ENCODE results near the gene ARRDC1.
"Not testable (repeated sequence)": the region's sequence is repeated elsewhere in the genome, so short reads cannot be mapped to it uniquely, and the experiment has no call there.

The ARRDC1 gene, protein sequence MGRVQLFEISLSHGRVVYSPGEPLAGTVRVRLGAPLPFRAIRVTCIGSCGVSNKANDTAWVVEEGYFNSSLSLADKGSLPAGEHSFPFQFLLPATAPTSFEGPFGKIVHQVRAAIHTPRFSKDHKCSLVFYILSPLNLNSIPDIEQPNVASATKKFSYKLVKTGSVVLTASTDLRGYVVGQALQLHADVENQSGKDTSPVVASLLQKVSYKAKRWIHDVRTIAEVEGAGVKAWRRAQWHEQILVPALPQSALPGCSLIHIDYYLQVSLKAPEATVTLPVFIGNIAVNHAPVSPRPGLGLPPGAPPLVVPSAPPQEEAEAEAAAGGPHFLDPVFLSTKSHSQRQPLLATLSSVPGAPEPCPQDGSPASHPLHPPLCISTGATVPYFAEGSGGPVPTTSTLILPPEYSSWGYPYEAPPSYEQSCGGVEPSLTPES

DNA sequence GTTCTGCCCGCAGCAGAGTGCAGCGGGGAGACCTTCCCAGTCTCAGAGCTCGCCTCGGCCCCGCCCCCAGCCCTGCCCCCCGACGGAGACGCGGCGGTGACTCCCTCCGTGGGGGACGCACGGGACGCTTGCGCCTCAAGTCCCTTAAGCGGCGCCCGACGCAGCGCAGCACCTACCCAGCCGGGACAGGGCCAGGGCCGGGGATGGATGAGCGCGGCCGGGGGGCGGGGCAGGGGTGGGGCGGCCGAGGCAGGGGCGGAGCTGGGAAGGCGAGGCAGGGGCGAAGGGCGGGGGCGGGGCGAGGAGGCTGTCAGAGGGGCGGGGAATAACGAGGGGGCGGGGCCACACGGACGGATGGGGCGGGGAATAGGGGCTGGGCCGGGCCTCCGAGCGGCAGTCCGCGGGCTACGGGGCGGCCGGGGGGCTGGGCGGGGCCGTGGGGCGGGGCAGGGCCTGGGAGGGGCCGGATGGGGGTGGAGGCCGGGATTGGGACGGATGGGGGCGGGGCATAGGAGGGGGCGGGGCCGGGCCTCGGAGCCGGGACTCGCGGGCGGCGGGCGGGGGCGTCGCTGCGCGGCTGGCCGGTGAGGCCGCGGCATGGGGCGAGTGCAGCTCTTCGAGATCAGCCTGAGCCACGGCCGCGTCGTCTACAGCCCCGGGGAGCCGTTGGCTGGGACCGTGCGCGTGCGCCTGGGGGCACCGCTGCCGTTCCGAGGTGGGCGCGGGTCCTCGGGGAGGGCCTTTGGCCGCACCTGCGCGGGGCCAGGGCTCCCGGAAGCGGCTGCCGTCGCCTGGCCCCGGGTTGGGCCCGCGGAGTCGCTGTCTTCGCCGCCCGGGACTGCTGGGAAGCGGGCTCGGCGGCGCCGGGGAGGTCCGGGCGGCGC, at the start of gene ARRDC1:
ARRDC1 (plus strand) TSS at position 566 of the 884 bp plus-strand sequence; CDS start at position 598, 32 bp downstream.
- DNase-seq: peak; percentile 89 to 98 (median 95)

DNA sequence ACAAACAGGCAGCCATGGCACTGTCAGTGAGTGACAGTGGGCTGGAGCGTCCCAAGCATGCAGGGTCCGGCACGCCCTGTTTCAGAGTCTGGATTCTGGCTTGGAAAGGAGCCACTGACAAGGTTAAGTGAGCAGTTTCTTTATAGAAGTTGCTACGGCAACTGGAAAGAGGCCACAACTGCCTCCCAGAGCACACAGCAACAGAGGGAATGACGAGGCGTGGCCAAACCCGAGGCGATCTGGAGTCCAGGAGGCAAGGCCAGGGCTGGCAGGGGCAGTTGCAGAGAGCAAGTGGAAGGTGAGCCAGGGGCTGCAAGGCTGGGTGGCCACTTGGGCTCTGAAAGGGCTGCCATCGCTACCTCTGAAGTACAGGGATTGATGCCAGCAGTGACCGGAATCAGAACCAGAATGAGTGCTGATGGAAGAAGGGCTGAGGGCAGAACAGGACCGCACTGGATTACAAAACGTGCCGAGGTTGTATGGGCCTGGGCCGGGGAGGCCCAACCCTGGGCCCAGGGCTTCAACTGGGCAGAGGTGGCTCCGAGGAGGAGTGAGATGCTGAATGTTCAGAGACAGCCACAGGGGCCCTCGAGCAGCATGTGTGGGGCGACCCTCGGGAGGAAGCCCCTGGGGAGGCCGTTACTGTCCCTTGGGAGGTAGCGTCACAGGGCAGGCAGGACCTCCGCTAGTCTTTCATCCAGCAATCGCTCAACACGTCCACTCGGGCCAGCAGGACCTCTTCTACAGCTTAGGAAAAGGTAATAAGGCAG, 49.2 kb upstream of the ARRDC1 start:
- DNase-seq: no peak

DNA sequence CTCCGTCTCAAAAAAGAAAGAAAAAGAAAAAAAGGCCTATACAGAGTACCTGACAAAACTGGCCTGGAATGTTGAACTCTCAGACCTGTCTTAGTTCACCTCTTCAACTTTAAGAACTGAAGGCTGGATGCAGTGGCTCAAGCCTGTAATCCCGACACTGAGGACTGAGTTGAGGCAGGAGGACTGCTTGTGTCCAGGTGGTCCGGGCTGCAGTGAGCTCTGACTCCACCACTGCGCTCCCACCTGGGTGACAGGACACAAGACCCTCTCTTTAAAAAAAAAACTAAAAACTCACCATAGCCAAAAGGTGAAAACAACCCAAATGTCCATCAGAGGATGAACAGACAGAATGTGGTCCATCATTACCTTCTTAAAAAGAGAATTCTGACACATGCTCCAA, 47.4 kb upstream of the ARRDC1 start:
- no peak for DNase-seq

DNA sequence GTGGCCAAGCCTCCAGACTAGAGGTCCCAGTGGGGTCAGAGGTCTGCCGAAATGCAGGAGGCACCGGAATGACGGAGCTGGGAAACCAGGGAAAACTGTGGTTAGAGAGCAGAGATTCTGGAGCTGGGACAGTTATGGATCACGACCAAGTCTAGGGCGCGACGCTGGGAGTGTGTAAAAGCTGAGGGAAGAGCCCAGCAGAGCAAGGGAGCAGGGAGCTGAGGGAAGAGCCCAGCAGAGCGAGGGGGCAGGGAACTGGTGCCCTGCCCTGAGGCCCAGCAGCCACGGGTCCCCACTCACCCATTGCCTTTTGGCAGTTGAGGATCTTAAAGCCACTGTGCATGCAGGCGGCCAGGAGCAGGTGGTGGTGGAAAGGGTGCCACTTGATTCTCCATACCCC, 41.4 kb upstream of the ARRDC1 start:
- DNase-seq: no peak

DNA sequence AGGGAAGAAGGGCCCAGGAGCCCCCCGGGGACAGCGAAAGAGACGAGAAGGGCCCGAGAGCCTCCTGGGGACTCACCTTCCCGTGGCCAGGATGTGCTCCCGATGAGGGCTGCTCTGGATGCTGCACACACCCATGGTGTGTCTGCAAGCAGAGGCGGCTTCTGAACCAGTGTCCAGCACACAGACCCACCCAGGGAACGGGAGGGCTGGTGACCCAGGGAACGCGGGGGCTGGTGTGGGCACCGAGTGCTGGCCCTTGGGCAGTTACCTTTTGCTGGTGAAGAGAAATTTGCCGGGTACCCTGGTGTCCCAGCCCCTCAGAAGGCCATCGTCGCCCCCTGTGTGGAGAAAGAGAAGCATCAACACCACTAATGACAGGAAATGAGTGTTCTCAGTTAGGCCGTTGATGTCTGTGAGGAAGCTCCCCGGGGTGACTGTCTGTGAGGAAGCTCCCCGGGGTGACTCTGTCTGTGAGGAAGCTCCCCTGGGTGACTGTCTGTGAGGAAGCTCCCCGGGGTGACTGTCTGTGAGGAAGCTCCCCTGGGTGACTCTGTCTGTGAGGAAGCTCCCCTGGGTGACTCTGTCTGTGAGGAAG, 40.6 kb upstream of the ARRDC1 start:
- no peak for DNase-seq

DNA sequence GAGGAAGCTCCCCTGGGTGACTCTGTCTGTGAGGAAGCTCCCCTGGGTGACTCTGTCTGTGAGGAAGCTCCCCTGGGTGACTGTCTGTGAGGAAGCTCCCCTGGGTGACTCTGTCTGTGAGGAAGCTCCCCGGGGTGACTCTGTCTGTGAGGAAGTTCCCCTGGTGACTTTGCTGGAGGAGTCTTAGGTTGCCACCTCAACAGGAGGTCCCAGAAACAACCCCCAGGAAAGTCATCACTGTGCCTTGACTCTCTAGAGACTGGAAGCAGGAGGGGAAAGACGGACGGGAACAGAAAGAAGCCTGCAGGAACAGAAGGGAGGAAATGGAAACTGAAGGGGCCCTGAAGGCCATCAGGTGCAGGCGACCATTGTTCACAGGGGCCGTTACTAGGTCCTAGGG, 37.0 kb upstream of the ARRDC1 start:
- DNase-seq: not testable (repeated sequence)

DNA sequence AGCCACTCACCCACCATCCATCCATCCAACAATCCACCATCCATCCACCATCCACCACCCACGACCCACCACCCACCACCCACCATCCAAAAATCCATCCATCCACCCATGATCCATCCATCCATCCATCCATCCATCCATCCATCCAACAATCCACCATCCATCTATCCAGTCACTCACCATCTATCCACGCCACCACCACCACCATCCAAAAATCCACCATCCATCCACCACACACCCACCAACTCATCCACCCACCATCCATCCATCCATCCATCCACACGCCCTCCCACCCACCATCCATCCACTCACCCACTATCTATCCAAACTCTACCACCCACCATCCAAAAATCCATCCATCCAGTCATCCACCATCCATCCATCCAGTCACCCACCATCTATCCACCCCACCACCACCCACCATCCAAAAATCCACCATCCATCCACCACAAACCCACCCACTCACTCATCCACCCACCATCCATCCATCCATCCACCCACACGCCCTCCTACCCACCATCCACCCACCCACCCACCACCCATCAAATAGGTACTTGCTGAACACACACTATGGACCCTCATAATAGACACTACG, 35.8 kb upstream of the ARRDC1 start:
- DNase-seq: no peak

DNA sequence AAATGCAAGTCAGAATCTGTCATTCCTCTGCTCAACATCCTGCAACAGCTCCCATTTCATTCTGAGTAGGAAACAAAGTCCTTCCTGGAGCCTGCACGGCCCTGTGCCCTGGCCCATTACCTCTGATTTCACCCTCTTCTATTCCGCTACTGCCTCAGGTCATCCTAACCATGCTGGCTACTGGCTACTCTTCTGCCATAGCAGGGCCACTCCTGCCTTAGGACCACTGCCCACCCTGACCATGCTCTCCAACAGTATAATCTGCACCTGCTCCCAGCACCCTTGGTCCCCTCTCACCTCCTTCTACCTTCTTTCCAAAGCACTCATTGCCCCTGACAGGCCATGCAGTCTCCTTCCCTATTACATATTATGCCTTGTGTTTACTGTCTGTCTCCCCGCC, 34.9 kb upstream of the ARRDC1 start:
- DNase-seq: no peak

DNA sequence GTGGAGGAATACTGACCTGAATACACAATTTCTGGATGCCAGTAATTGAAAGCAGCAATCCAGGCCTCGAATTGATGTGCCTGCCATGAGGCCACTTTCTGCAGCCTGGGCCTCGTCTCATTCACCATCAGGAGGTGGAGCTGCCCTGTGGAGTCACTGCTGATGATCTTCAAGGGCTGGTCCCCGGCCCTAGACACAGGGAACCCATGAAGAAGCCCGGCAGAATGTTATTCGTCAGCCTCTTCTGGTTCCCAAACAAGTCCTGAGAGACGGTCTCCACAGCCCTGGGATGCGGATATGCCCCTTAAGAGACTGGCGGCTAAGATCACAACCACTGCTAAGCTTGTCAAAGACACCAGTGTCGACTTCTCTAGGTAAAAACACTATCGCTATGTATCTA, 31.3 kb upstream of the ARRDC1 start:
- no peak for DNase-seq

DNA sequence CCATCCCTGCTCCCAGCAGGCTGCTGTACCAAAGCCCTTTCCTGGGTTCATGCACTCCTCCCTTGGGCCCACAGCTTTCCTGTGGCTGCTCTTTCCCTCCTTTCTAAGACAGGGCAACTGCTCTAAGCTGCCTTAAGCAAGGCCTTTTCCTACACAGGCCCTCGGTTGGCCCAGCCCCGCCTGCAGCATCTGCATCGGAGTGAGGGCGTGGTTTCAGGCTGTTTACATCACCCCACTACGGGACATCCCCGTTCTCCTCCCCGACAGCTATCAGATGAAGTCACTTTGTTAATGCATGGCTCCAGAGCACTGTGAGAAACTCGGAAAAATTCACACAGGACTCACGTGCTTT, 30.1 kb upstream of the ARRDC1 start:
- DNase-seq: peak in 1 of 3 donors; percentile 28

DNA sequence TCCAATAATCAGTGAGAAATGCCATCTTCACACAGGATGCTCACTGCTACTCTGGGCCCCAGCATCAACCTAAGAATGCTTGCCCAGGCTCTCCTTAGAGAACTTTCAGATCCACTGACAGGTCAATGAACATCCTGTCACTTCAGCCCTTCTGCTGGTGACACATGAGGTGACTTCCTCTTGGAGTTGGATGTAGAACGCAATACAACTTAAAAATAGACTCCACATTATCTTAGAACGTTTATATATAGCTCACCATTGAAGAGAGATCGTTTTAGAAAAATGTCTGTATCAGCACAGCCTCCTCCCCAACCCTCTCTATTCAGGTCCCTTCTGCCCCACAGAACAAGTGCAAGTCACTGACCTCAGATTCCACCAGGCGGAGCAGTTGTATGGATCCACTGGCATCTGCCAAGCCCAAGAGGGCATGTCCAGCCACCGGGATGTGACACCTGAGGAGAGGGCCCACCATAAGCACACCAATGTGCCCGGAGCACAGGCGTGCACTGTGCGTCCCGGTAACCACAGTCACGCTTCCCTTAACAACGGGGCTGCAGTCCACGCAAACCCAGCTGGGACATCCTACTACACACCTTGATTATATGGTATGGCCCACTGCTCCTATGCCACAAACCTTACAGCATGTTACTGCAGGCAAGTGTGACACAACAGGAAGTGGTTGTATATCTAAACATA, 29.6 kb upstream of the ARRDC1 start:
- DNase-seq: no peak

DNA sequence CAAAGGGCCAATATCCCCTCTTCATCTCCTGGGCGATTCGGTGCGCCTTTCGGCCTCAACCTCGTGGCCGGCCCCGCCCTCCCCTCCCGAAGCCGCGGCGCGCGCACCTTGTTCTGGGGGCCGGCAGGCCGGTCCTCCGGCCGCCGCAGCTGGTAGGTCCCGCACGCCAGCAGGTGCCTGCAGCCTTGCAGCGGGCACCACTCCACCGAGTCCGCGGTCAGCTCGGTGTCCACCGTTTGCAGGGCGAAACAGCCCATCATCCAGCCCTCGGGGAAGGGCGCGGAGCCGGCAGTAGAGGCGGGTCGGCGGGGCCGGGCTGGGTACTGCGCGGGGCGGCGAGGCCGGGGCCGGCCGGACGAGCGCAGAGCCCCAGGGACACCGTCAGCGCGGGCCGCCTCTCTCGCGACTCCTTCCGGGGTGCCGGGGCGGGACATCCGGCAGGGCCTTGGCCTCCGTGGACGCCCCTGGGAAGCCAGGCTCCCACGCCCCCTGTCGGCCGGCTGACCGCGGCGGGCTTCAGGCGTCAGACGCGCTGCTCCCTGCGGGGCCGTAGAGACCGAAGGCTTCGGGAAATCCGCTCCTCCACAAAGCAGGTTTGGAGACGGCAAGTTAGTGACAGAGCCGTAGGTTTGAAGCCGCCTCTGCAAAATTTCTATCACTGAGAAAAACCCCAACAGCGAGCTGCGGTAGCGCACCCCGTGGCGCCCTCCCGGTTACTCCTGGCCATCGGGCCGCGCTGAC, 26.8 kb upstream of the ARRDC1 start, which contains the start of gene DPH7:
DPH7 (minus strand) TSS at position 408 of the 741 bp plus-strand sequence; CDS start at position 260, 148 bp downstream.
- DNase-seq: peak; percentile 97 to 100 (median 99)

DNA sequence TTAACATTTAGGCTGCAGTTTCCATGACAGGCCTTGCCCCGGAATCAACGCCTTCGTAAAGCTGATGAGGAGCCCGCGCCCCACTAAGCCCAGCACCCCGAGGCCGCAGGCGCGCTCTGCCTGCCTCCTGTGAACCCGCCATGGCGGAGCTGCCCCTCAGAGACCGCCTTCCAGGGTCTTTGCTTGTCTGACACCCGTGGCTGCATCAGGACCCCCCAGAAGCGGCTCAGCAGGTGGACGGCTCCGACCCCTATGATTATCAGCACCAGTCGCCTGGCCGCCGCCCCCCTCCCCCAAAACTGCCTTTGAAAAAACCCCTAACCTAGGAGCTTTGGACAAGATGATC, 26.3 kb upstream of the ARRDC1 start:
- DNase-seq: no peak

DNA sequence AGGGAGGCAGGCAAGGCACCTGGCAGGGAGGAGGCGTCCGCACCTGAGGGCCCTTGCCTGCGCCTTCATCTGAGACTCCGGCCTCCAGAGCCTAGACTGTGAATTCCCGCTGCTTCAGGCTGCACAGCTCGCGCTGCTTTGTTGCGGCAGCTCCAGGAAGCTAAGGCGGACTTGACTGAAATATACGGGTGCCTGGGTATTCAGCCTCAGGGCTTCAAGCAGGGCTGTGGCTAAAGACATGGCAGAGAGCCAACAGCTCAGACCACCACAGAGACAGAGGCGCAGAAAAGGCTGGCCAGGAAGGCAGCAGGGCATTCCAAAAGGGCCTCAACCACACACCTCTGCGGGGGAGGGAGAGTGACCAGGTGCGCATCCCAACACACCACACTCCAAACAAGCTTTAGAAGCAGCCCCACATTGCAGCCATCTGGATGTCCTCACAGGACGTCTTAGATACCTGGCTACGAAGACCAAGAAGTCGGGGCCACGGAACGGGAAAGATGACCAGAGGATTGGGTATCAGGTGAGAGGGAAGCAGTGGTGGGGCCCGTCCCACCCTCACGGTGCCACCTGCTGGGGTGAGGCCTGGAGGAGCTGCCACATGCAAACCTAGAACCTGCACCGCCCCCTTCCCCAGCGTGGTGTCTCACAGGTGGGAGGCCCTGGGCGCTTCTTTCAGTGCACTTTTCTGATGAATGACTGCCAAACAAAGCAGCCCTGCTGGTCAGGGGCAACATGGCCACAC, 25.1 kb upstream of the ARRDC1 start:
- no peak for DNase-seq

DNA sequence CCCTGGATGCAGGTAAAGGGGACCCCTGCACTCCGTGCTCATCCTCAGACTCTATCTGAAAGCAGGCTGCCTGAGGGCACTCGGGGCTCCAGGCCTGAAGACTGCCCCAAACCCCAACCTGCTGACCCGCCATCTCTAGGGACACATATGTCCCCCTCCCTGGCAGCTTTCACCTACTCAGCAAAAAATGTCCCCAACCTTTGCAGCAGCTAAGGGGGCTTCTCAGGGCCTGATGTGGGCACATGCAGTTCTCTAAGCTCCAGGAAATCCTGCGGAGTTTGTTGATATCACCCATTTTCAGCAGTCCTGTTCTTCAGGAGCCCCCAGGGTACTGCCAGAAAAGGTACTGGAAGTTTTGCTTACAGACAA, 24.5 kb upstream of the ARRDC1 start:
- DNase-seq: no peak

DNA sequence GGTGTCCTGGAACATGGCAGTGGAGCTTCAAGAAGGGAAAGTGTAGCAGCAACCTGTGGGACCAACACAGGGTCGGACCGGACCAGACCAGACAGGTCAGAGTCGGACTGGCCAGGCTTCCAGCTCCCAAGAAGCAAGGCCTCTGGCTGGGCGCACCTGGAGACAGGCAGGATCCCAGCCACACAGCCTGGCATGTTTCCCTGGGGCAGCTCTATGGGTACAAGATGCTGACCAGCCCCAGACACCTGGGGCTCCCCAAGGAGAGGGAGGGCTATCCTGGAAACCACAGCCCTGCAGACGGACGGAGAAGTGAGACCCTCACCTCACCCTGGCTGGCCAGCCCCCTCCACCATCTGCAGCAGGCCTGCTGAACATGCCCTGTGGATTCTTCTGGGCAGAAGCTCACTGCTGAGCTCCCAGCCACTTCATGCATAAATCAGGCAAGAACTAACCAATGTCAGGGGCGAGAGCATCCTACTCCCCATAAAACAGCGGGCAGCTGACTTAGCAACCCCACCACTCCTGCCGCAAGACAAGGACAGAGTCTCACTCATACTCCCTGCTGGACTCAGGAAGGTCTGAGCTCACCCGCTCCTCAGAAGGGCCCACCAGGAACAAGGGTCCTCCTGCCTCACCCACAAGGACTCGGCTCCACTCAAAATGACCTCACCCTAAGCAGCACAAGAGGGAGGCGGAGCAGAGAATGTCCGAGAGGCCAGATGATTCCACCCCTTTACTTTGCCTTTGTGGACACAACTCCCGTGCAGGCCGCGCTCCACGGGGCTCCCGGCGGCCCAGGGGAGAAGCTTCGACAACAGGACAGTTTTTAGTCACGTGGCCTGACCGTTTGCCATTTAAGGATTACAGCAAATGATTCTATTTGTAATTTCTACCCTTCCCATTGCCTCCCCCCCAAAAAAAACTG, 23.9 kb upstream of the ARRDC1 start:
- no peak for DNase-seq

DNA sequence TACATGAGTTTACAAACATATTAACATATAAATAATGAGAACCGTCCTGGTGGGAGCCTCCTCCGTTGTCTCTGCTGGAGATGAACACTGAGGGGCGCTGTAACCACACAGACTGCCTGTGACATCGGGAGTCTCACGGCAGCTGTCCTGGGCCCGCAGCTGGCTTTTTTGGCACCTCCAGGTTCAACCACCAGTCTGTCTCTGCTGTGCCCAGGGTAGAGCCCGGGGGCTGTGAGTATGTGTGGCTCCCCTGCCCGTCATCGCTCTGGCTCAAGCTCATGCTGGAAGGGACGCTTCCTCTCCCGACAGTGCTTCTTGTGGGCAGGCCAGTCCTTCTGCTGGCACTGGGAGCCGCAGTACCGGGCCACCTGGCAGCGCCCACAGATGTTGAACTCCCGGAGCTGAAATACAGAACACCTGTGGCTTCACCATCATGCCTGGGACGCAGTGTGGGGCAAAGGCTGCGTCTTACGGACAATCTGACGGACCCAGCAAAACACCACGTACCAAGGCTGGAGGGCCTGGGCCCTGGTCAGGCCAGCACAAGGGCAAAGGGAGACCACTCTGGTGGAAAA, 23.1 kb upstream of the ARRDC1 start:
- peak; percentile 43 to 58 (median 50) for DNase-seq

DNA sequence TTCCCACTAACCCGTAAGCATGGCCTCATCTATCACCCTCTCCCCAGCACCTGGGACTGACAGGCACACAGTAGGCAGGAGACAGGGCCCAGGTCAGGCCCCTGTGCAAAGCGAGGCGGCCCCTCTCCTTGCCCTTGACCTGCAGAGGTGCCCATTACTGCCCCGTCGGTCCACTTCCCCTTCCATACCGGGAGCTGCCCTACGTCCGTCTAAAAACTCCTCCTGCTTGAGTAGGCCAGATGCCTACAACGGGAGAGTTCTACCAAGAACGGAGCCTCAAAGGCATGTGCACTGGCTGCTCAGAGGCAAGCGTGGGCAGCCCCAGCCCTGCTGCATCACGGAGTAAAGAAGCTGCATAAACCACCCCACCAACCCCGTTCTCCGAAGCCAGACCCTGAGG, 22.1 kb upstream of the ARRDC1 start:
- no peak for DNase-seq

DNA sequence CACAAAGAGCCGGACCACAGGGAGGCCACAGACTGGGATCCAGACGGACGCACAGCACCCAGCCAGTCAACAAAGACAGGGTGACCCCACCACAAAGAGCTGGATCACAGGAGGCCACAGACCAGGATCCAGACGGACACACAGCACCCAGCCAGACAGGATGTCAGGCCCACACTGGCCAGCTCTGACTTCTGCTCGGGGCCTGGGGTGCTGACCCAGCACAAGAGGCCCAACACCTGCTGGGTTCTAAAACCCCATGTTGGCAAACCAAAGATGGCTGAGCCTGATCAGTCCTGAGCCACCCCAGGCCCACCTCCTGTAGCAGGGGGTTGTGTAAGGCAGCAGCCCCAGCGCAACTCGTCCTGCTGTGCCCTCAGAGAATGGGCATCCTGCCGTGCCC, 21.5 kb upstream of the ARRDC1 start:
- no peak for DNase-seq

Data from suppressor macrophage treated with lipopolysaccharide for 1 hour (primary cell).